GM21360 (cell line): ENCODE measurements around the gene OR6M1.

Experiments used
- ATAC-seq: cut with Tn5 transposase; IDR thresholded peaks from one replicate; pipeline ENCODE4 v1.9.1; 2021; ENCODE audit warnings: mild to moderate bottlenecking, moderate library complexity; ENCODE audit not compliant: unreplicated experiment

Gene OR6M1

GRCh38 chr11:123806249-123806648 is at the start of gene OR6M1:
Gene OR6M1, minus strand, starts transcription at chr11:123806349. Its CDS starts 0 bp downstream, at chr11:123806349.
- no peak for ATAC-seq

GRCh38 chr11:123853038-123853437 is 46.9 kb upstream of the OR6M1 start:
- no peak for ATAC-seq

- ATAC-seq, result no peak
Measured at GRCh38 chr11:123852321-123852720, 46.2 kb upstream of the OR6M1 start.

GRCh38 chr11:123851110-123851509 is 45.0 kb upstream of the OR6M1 start:
- ATAC-seq, result no peak

GRCh38 chr11:123841174-123841573 is 35.0 kb upstream of the OR6M1 start:
- no peak for ATAC-seq

- no peak for ATAC-seq
Measured at GRCh38 chr11:123839131-123839530, 33.0 kb upstream of the OR6M1 start.

- ATAC-seq, result no peak
Measured at GRCh38 chr11:123838659-123839058, 32.5 kb upstream of the OR6M1 start.

- no peak for ATAC-seq
Measured at GRCh38 chr11:123838199-123838598, 32.0 kb upstream of the OR6M1 start.

GRCh38 chr11:123833095-123833494 is 26.9 kb upstream of the OR6M1 start:
- ATAC-seq, result no peak

- ATAC-seq, result no peak
Measured at GRCh38 chr11:123829745-123830144, 23.6 kb upstream of the OR6M1 start.

- ATAC-seq, result no peak
Measured at GRCh38 chr11:123822599-123822998, 16.4 kb upstream of the OR6M1 start.

- no peak for ATAC-seq
Measured at GRCh38 chr11:123822032-123822431, 15.9 kb upstream of the OR6M1 start.

GRCh38 chr11:123815122-123815521 is 9.0 kb upstream of the OR6M1 start:
- no peak for ATAC-seq

- ATAC-seq, result no peak
Measured at GRCh38 chr11:123801765-123802164, 4.4 kb downstream of the OR6M1 start.

GRCh38 chr11:123800036-123800435 is 6.1 kb downstream of the OR6M1 start:
- ATAC-seq, result no peak

GRCh38 chr11:123799438-123799837 is 6.7 kb downstream of the OR6M1 start:
- no peak for ATAC-seq

GRCh38 chr11:123798513-123799252 is 7.5 kb downstream of the OR6M1 start:
- no peak for ATAC-seq

GRCh38 chr11:123798079-123798478 is 8.1 kb downstream of the OR6M1 start:
- ATAC-seq, result no peak

GRCh38 chr11:123797541-123797940 is 8.6 kb downstream of the OR6M1 start:
- no peak for ATAC-seq

- ATAC-seq, result no peak
Measured at GRCh38 chr11:123797114-123797513, 9.0 kb downstream of the OR6M1 start.

- no peak for ATAC-seq
Measured at GRCh38 chr11:123796226-123796625, 9.9 kb downstream of the OR6M1 start.

GRCh38 chr11:123783536-123783935 is 22.6 kb downstream of the OR6M1 start:
- no peak for ATAC-seq

GRCh38 chr11:123778511-123778910 is 27.6 kb downstream of the OR6M1 start:
- ATAC-seq, result no peak
